HG02642 (cell line): ENCODE data around the gene RAI2.

Experiments
- ATAC-seq: cut with Tn5 transposase; IDR thresholded peaks from one replicate; pipeline ENCODE4 v1.9.1; 2021; ENCODE audit warnings: mild to moderate bottlenecking; ENCODE audit not compliant: unreplicated experiment, poor library complexity

RAI2 gene

DNA sequence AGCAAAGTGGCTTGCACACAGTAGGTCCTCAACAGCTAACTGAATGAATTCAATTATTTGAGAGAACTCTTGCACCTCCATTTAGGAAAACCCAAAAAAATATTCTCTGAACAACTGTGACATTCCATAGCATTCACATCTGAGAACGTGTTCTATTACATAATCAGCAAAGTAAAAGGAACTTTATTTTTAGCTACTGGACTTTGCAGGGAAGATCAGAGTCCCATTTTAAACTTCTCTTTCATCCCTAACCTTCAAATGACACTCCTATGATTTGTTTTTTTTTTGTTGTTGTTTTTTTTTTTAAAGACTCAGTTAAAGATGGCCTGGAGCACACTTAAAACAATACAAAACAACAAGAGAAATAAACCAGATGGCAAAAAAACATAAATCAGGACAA, 30.9 kb downstream of the RAI2 start:
- ATAC-seq: no peak

- no peak for ATAC-seq
Observed at GRCh38 chrX:17829566-17829965, 31.5 kb downstream of the RAI2 start.

DNA sequence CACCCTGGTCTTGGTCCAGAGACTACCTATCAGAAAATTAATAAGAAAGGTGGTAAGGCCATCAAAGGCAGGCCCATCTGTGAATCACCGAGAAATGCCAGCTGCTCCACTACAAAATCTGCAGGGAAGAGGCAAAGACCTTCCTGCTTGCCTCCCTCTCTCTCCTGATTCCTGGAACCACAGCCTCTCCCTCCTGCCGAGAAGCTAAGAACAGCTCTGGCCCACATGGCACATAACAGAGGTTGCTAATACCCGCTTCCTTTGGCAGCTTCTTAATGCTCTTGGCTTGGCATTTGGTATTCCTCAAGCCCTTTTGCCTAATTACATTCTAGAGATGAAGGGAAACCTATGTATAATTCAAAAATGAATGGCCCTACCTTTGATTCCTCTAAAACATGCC, 32.9 kb downstream of the RAI2 start:
- ATAC-seq: no peak

DNA sequence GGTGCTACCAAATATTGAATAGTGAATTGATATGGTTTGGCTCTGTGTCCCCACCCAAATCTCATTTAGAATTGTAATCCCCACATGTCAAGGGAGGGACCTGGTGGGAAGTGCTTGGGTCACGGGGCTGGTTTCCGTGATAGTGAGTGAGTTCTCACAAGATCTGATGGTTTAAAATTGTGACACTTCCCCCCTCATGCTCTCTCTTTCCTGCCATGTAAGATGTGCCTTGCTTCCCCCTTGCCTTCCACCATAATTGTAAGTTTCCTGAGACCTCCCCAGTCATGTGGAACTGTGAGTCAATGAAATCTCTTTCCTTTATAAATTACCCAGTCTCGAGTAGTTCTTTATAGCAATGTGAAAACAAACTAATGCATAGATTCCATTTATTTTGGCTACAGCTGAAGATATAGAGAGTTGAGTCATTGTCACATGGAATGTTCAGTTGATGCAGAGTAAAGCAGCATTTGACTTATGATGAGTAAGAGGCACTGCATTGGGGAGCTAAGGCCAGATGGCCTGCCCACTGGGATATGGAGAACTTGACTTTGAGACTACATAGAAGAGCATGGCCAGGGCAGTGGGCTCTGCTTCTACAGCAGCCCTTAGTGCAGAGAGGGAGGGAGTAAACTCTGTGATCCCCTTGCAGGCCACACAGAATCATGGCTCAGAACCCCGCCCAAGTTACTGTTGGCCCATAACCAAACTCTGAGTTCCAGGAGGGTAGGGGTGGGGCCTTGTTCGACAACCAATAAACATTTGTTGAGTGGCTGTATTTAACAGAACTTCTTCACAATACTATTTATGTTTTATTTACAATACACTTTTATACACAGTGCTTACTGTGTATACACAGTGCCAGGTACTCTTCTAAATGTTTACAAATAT, 34.2 kb downstream of the RAI2 start:
- ATAC-seq: no peak

GRCh38 chrX:17824980-17825379, 36.1 kb downstream of the RAI2 start:
- ATAC-seq: no peak

GRCh38 chrX:17822351-17822750, 38.7 kb downstream of the RAI2 start:
- ATAC-seq: no peak

DNA sequence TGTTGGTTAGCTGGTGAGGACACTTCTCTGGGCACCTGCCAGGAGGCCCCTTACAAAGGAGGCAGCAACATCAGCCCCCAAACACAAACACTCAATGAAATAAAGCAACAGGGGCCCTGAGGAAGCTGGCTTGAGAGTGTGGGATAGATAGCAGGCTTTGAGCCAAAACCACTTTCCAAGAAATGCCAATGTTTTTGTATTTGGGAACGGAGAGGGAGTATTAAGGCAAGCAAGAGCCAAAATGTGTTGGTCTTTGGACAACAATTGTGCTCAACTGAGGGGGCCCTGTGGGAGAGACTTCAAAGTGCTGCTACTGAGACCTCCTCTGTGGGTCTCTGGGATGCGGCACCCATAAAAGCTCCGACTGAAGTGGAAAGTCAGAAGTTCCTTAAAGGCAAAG, 41.0 kb downstream of the RAI2 start:
- ATAC-seq: no peak

GRCh38 chrX:17818726-17819125, 42.4 kb downstream of the RAI2 start:
- ATAC-seq: no peak

DNA sequence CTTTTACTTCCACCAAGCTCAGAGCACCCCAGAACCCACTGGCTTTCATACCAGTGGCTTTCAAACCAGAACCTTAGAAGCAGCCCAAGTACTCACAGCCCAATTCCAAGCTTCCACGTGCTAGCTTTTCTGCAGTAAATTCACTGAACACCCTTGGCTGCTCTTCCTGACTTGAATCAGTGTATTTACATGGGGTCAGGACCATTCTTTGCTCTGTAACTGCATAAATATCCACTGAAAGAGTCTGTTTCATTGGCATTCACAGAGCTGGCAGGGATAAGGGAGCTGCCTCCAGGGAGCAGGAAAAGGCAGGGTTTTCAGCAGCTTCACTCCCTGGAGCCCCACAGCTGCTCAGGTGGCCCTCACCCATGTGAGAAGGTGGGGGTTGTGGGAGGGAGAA, 43.8 kb downstream of the RAI2 start:
- ATAC-seq: no peak

GRCh38 chrX:17814557-17814956, 46.5 kb downstream of the RAI2 start:
- no peak for ATAC-seq

DNA sequence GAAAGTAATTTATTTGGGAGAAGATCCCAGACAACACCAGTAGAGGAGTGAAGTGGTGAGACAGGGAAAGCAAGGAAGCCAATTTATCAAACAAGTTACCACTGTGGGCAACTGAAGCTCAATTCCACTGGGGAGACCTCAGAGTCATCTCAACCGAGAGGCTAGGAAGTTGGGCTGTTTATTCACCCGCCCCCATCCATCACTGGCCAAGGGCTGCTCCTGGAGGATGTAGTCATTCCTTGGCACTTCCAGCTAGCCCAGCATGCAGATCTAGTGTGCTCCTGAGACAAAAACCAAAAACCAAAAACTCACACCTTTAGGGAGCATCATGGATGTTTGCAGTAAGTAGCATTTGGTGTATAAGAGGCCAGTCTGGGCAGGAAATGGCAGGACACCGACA, 47.0 kb downstream of the RAI2 start:
- no peak for ATAC-seq

GRCh38 chrX:17813277-17813676, 47.8 kb downstream of the RAI2 start:
- ATAC-seq: no peak

- ATAC-seq: no peak
Observed at GRCh38 chrX:17812763-17813162, 48.3 kb downstream of the RAI2 start.

DNA sequence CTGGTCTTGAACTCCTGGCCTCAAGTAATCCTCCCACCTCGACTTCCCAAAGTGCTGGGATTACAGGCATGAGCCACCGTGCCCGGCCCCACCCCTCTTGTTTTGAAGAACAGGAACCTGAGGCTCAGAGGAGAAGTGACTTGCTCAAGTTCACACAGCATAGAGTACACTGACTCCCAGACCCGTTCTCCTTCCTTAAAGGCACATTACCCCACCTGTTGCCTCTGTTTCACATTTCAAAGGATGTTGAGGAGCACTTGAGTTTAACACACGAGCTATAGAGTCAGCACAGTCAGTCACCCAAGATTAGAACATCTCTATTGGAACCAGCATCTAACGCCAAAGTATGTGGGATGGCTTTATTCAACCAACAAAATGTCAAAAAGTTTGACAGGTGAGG, 51.1 kb downstream of the RAI2 start:
- ATAC-seq: no peak

- no peak for ATAC-seq
Observed at GRCh38 chrX:17809273-17809672, 51.8 kb downstream of the RAI2 start.

- ATAC-seq: no peak
Observed at GRCh38 chrX:17805120-17805519, 56.0 kb downstream of the RAI2 start.

- no peak for ATAC-seq
Observed at GRCh38 chrX:17803449-17803848, 57.6 kb downstream of the RAI2 start.

- no peak for ATAC-seq
Observed at GRCh38 chrX:17802756-17803155, 58.3 kb downstream of the RAI2 start.

DNA sequence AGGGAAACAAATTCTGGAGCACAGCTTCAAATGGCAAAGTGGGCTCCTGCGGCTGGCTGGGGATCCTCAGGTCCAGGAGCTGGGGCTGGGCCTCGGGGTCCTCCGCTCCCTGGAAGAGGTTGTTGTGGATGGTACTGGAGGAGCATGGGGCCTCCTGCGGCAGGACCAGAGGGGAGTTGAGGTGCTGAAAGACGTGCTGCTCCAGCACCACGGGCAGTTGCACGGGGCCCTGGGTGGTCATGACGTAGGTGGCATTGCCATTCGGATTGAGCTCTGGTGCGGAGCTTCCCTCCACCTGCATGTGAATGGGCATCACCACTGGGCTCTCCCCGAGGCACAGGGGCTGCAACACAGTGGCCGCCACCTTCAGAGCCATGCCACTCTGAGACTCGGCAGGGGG, 59.7 kb downstream of the RAI2 start:
- no peak for ATAC-seq

DNA sequence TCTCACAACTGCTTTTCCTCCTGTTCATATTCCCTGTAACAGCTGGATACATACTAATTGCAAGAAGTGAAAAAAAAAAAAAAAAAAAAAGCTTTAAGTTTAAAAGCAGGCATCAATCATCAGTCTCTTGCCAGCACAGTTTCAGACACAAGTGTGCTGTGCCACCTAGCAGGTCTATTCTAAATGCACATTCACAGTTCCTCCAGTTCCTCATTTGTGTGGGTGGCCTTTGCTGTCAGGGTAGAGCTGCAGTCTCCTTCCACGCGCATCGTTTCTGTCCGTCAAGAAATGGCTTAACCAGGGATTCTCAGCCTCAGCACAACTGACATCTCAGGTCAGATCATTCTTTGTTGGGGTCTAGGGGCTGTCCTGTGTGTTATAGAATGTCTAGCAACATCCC, 62.2 kb downstream of the RAI2 start:
- ATAC-seq: no peak

DNA sequence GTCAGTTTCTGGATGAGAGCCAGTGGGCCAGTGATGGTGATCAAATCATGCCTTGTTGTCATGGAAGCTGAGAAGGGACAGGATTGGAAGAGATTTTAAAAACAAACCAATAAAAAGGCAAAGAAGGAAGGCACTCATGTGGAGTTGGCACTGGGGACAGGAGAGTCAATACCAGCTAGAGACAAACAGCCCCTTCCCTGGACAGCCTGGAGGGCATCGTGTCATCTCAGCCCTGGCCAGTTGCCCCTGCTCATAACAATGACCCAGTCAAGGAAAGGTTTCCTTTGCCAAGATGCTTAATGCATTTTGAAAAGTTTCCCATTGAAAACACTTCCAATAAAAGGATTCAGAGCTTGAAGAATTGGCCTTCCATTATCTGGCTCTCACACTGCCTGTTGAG, 68.3 kb downstream of the RAI2 start:
- ATAC-seq: no peak

GRCh38 chrX:17788956-17789562, 72.0 kb downstream of the RAI2 start:
- no peak for ATAC-seq
